Subcutaneous adipose tissue (tissue), 4 donors: ENCODE measurements around the gene OTOGL. TPM values are rescaled to one million over a fixed set of nuclear protein-coding genes. Genes with fewer than 3 reads are reported as not detected.

Experiments
- CTCF ChIP-seq: fragments of 450-650 bp; IDR thresholded peaks from one replicate; pipeline ENCODE4 v1.5.1; 2016; ENCODE audit warnings: low read depth, mild to moderate bottlenecking, control low read depth, antibody characterized with exemption, moderate library complexity
- small RNA-seq: library from RNA; depleted of rRNA; stranded (forward); fragments of <200 nt; gene quantifications from one replicate; pipeline ENCODE3, GENCODE V24; 2016
- total RNA-seq, 4 donors: library from RNA; depleted of rRNA; stranded (reverse); fragments of >200 nt; gene quantifications; one replicate each; pipeline ENCODE4 v1.1.0, GENCODE V29; 2016

OTOGL gene
- total RNA-seq, 4 donors from 2014 or later: 0.19 to 0.66 (median 0.50) TPM

GRCh38 chr12:80415466-80415865 lies 316.1 kb downstream of the OTOGL start:
- no peak for TF ChIP-seq CTCF

GRCh38 chr12:80419644-80420043 lies 320.3 kb downstream of the OTOGL start:
- TF ChIP-seq CTCF: no peak

- TF ChIP-seq CTCF: no peak
Measured at GRCh38 chr12:80420075-80420474, 320.7 kb downstream of the OTOGL start.

GRCh38 chr12:80422550-80422949 lies 323.2 kb downstream of the OTOGL start:
- no peak for TF ChIP-seq CTCF

Small RNA genes within 50 kb of the gene (small RNA-seq; reads per million reads assigned to genes)
- gene RN7SKP261: not detected
- gene RNU7-106P: not detected

Other genes starting within 250 kb of the OTOGL start
- gene PPP1R12A, start 164.4 kb upstream of the OTOGL start, total RNA-seq: 100 to 1,000 TPM in 1 of 4 donors, 10 to 100 TPM in 3; 82.6 to 128 (median 87.4) TPM